Endodermal cell (in vitro differentiated cells): ENCODE measurements around the gene TSC1. TPM values are rescaled to one million over a fixed set of nuclear protein-coding genes. Genes with fewer than 3 reads are reported as not detected.

Source experiments
- DNase-seq: peaks from one replicate; pipeline ENCODE4 v3.0.0-alpha.2; 2017
- H3K27ac ChIP-seq: 2 replicates; pipeline ENCODE4 v1.5.1; 2013; ENCODE audit warnings: mild to moderate bottlenecking, low read depth, low read length, moderate library complexity
- H3K27me3 ChIP-seq: 2 replicates; pipeline ENCODE4 v1.6.1; 2013; ENCODE audit warnings: mild to moderate bottlenecking, low read length, moderate library complexity; ENCODE audit not compliant: insufficient read depth, control insufficient read depth, poor library complexity, severe bottlenecking
- H3K36me3 ChIP-seq: 2 replicates; pipeline ENCODE4 v1.7.0; 2013; ENCODE audit warnings: mild to moderate bottlenecking, low read length, moderate library complexity; ENCODE audit not compliant: control insufficient read depth, insufficient read depth
- H3K4me1 ChIP-seq: one replicate; pipeline ENCODE4 v1.7.0; 2013; ENCODE audit warnings: low read length; ENCODE audit not compliant: control insufficient read depth, insufficient read depth
- H3K4me3 ChIP-seq: 2 replicates; pipeline ENCODE4 v1.5.1; 2013; ENCODE audit warnings: mild to moderate bottlenecking, low read length, moderate library complexity
- H3K9ac ChIP-seq: 2 replicates; pipeline ENCODE4 v1.6.1; 2013; ENCODE audit warnings: mild to moderate bottlenecking, low read length, moderate library complexity; ENCODE audit not compliant: poor library complexity, severe bottlenecking; ENCODE audit errors: extremely low read depth
- H3K9me3 ChIP-seq: 2 replicates; pipeline ENCODE4 v1.6.1; 2013; ENCODE audit warnings: mild to moderate bottlenecking, low read length, moderate library complexity; ENCODE audit not compliant: control insufficient read depth
- H3K27ac Mint-ChIP-seq: 2 replicates; pipeline ENCODE4 v1.8.0; 2020; ENCODE audit warnings: mixed read lengths
- H3K27me3 Mint-ChIP-seq: 2 replicates; pipeline ENCODE4 v1.8.0; 2021; ENCODE audit warnings: mild to moderate bottlenecking, mixed read lengths; ENCODE audit not compliant: insufficient read depth
- H3K36me3 Mint-ChIP-seq: 2 replicates; pipeline ENCODE4 v1.8.0; 2020; ENCODE audit warnings: low read depth, mixed read lengths
- H3K4me1 Mint-ChIP-seq: 2 replicates; pipeline ENCODE4 v1.8.0; 2020; ENCODE audit warnings: mixed read lengths
- H3K4me3 Mint-ChIP-seq: 2 replicates; pipeline ENCODE4 v1.8.0; 2020; ENCODE audit warnings: mild to moderate bottlenecking, moderate library complexity, mixed read lengths
- H3K9me3 Mint-ChIP-seq: 2 replicates; pipeline ENCODE4 v1.8.0; 2020; ENCODE audit warnings: mild to moderate bottlenecking, mixed read lengths
- CTCF ChIP-seq: fragments of 200-600 bp; sonication (generic); conservative IDR thresholded peaks from 2 replicates; pipeline ENCODE4 v1.5.0; 2021; ENCODE audit warnings: antibody characterized with exemption, mild to moderate bottlenecking
- WGBS, 2 experiments: methylation state at CpG; one replicate each; pipeline versions ENCODE4 v1.1.5 to v1.1.7; 2013; ENCODE audit warnings: missing lambda C conversion rate in 2 of 2, mixed read lengths in 1 of 2; ENCODE audit not compliant: insufficient coverage in 1 of 2, insufficient read length in 1 of 2; 5-methylcytosine and 5-hydroxymethylcytosine counted together
- total RNA-seq, 2 donors: library from RNA; stranded (reverse); fragmentation: NEBNext Ultra II Directional in 1 of 2; extraction: Animal tissue kit (Norgen Biotek cat#: 25700) in 1 of 2; gene quantifications; 2 replicates in 1 of 2; 3 replicates in 1 of 2; pipeline ENCODE4 v1.2.1, GENCODE V29; 2021

TSC1 gene
- total RNA-seq, 2 donors from 2014 or later, result 67.8 to 72.9 TPM

- H3K9me3 ChIP-seq, result no peaks in the 10 kb centered on the region
- H3K4me3 Mint-ChIP-seq, result no peak overlapping the region
- no peak overlapping the region for H3K4me3 ChIP-seq
- H3K36me3 Mint-ChIP-seq, result peaks cover 3% of the 10 kb centered on the region
- TF ChIP-seq CTCF, result no peak
- peaks cover under 1% of the 10 kb centered on the region for H3K27me3 Mint-ChIP-seq
- no peaks in the 10 kb centered on the region for H3K9me3 Mint-ChIP-seq
- no peak overlapping the region for H3K27ac Mint-ChIP-seq
- no peak overlapping the region for H3K27ac ChIP-seq
- DNase-seq, result no peak
- WGBS, 2 experiments, result 91 to 100% methylated on average over 2 to 18 of the region's 18 CpGs
- no peaks in the 10 kb centered on the region for H3K27me3 ChIP-seq
- H3K4me1 Mint-ChIP-seq, result no peaks in the 10 kb centered on the region
- no peaks in the 10 kb centered on the region for H3K4me1 ChIP-seq
- peaks cover 11% of the 10 kb centered on the region for H3K36me3 ChIP-seq
- H3K9ac ChIP-seq, result no peak overlapping the region
Measured at GRCh38 chr9:132888151-132888550, 56.3 kb downstream of the TSC1 start.

- no peak overlapping the region for H3K27ac ChIP-seq
- H3K9ac ChIP-seq, result no peak overlapping the region
- 89 to 91% methylated on average over 13 to 18 of the region's 18 CpGs for WGBS, 2 experiments
- H3K36me3 ChIP-seq, result peaks cover 9% of the 10 kb centered on the region
- Mint-ChIP-seq H3K36me3 (peaks cover 2% of the 10 kb centered on the region), H3K4me1 (no peaks in the 10 kb centered on the region), H3K27ac (no peak overlapping the region), H3K27me3 (peaks cover 2% of the 10 kb centered on the region), H3K9me3 (no peaks in the 10 kb centered on the region), H3K4me3 (no peak overlapping the region)
- no peaks in the 10 kb centered on the region for H3K27me3 ChIP-seq
- no peak overlapping the region for H3K4me3 ChIP-seq
- H3K4me1 ChIP-seq, result no peaks in the 10 kb centered on the region
- H3K9me3 ChIP-seq, result no peaks in the 10 kb centered on the region
- DNase-seq, result no peak
- no peak for TF ChIP-seq CTCF
Measured at GRCh38 chr9:132887181-132888120, 57.0 kb downstream of the TSC1 start.

GRCh38 chr9:132886334-132886725, 58.1 kb downstream of the TSC1 start:
- no peak overlapping the region for H3K27ac ChIP-seq

More at GRCh38 chr9:132886334-132886725, 58.1 kb downstream of the TSC1 start:
- H3K36me3 Mint-ChIP-seq, result no peaks in the 10 kb centered on the region
- H3K4me1 Mint-ChIP-seq, result no peaks in the 10 kb centered on the region
- WGBS, 2 experiments, result 91 to 100% methylated on average over 4 to 6 of the region's 6 CpGs
- DNase-seq, result no peak
- Histone ChIP-seq H3K9ac (no peak overlapping the region), H3K4me1 (no peaks in the 10 kb centered on the region), H3K27me3 (no peaks in the 10 kb centered on the region), H3K4me3 (no peak overlapping the region), H3K36me3 (no peaks in the 10 kb centered on the region), H3K9me3 (no peaks in the 10 kb centered on the region)
- H3K27ac Mint-ChIP-seq, result no peak overlapping the region
- no peaks in the 10 kb centered on the region for H3K9me3 Mint-ChIP-seq
- H3K4me3 Mint-ChIP-seq, result no peak overlapping the region
- TF ChIP-seq CTCF, result no peak
- peaks cover 2% of the 10 kb centered on the region for H3K27me3 Mint-ChIP-seq
